Activated T-helper 1 cell treated with Interleukin-2 at 50 U/mL for 16 hours (primary cell): Measurements from ENCODE around the gene SF3A1.
A peak's percentile ranks its signal among the peaks of the same experiment; 100 is the strongest.
"Not testable (repeated sequence)": the region's sequence is repeated elsewhere in the genome, so short reads cannot be mapped to it uniquely, and the experiment has no call there.

Experiments used
- DNase-seq: peaks from one replicate; pipeline ENCODE4 v3.0.0-alpha.2; 2020; ENCODE audit warnings: low read depth

The SF3A1 gene

GRCh38 chr22:30356449-30357235 is at the start of gene SF3A1, which contains the start of gene CCDC157:
Gene SF3A1 (minus strand): TSS chr22:30356894. CDS start chr22:30356792, 102 bp downstream.
Gene CCDC157 (plus strand): TSS chr22:30357007. CDS start chr22:30366001, 8,994 bp downstream.
- DNase-seq: peak; percentile 81

GRCh38 chr22:30406400-30406799 is 49.7 kb upstream of the SF3A1 start:
- DNase-seq: no peak

- DNase-seq: no peak
These were observed 49.0 kb upstream of the SF3A1 start for GRCh38 chr22:30405731-30406130.

- DNase-seq: no peak
These were observed 47.6 kb upstream of the SF3A1 start for GRCh38 chr22:30404307-30404706.

- not testable (repeated sequence) for DNase-seq
These were observed 46.0 kb upstream of the SF3A1 start for GRCh38 chr22:30402766-30403104.

GRCh38 chr22:30402028-30402765 is 45.5 kb upstream of the SF3A1 start:
- DNase-seq: no peak

- DNase-seq: not testable (repeated sequence)
These were observed 44.3 kb upstream of the SF3A1 start for GRCh38 chr22:30401024-30401423.

- no peak for DNase-seq
These were observed 43.5 kb upstream of the SF3A1 start for GRCh38 chr22:30400159-30400558.

- DNase-seq: no peak
These were observed 43.0 kb upstream of the SF3A1 start for GRCh38 chr22:30399718-30400117.

- no peak for DNase-seq
These were observed 42.3 kb upstream of the SF3A1 start for GRCh38 chr22:30398685-30399680.

- DNase-seq: no peak
These were observed 41.3 kb upstream of the SF3A1 start for GRCh38 chr22:30397656-30398635.

GRCh38 chr22:30396871-30397655 is 40.4 kb upstream of the SF3A1 start, which contains the start of gene SEC14L2:
Gene SEC14L2 (plus strand): TSS chr22:30397018. CDS start chr22:30397117, 99 bp downstream.
- peak; percentile 38 for DNase-seq

- no peak for DNase-seq
These were observed 37.2 kb upstream of the SF3A1 start for GRCh38 chr22:30393885-30394284.

GRCh38 chr22:30393322-30393680 is 36.6 kb upstream of the SF3A1 start:
- no peak for DNase-seq

GRCh38 chr22:30392661-30393321 is 36.1 kb upstream of the SF3A1 start:
- no peak for DNase-seq

GRCh38 chr22:30390974-30391691 is 34.4 kb upstream of the SF3A1 start:
- peak; percentile 60 for DNase-seq

GRCh38 chr22:30386960-30387827 is 30.5 kb upstream of the SF3A1 start, which contains the start of gene RNF215:
Gene RNF215 (minus strand): TSS chr22:30387411. CDS start chr22:30387313, 98 bp downstream.
- peak; percentile 77 for DNase-seq

GRCh38 chr22:30386608-30386959 is 29.9 kb upstream of the SF3A1 start:
- no peak for DNase-seq
